ENCODE measurements around the gene BBX. TPM values are rescaled to one million over a fixed set of nuclear protein-coding genes. Genes with fewer than 3 reads are reported as not detected.

The BBX gene
- total RNA-seq, 1 donor from 2014 or later, result 41.3 TPM

DNA sequence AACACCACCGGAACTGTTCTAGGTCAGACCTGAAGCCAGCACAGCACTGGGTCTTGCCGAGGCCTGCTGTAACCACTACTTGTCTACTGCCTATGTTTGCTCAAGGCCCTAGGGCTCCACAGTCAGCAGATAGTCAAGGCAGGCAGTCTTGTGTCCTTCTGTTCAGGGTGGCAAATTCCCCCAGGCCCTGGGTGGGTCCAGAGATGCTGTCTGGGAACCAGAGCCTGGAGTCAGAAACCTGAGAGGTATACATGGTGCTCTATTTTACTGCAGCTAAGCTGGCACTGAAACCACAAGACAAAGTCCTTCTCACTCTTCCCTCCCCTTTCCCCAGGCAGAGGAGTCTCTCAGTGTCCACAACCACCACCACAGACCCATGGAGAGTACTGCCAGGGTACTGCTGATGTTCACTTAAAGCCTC lies 89.9 kb downstream of the BBX start:
- peaks cover 3% of the 10 kb centered on the region for H3K4me1 ChIP-seq
- intact Hi-C loops (cut with micrococcal nuclease), result no loop called here
- TF ChIP-seq, protein P1, sequence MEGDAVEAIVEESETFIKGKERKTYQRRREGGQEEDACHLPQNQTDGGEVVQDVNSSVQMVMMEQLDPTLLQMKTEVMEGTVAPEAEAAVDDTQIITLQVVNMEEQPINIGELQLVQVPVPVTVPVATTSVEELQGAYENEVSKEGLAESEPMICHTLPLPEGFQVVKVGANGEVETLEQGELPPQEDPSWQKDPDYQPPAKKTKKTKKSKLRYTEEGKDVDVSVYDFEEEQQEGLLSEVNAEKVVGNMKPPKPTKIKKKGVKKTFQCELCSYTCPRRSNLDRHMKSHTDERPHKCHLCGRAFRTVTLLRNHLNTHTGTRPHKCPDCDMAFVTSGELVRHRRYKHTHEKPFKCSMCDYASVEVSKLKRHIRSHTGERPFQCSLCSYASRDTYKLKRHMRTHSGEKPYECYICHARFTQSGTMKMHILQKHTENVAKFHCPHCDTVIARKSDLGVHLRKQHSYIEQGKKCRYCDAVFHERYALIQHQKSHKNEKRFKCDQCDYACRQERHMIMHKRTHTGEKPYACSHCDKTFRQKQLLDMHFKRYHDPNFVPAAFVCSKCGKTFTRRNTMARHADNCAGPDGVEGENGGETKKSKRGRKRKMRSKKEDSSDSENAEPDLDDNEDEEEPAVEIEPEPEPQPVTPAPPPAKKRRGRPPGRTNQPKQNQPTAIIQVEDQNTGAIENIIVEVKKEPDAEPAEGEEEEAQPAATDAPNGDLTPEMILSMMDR (IDR thresholded peaks at IDR 0.05; ENCODE audit: borderline replicate concordance), result no peak
- no peaks in the 10 kb centered on the region for H3K27me3 ChIP-seq (ENCODE audit: low read depth)
- DNase-seq, result no peak
- H3K36me3 ChIP-seq, result no peaks in the 10 kb centered on the region
- H3K9me3 ChIP-seq (replicated peaks), result peaks cover 33% of the 10 kb centered on the region
- no peak overlapping the region for H3K4me3 ChIP-seq
- no peak overlapping the region for H3K27ac ChIP-seq (replicated peaks)

DNA sequence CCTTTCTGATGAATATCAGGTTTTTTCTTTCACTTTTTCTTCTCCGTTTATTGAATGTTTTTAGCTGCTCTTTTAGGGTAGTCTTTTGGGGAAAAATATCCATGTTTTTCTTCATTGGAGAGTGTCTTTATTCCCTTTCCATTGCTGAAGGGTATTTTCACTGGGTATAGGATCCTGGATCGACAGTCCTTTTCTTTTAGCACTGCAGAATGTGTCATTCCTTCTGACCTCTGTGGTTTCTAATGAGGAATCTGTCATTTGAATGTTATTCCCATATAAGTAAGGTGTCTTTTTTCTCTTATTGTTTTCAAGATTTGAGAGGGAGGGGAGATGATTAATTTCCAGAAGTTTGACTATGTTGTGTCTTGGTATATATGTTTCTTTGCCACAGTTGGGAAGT lies 96.8 kb downstream of the BBX start:
- intact Hi-C loops (cut with micrococcal nuclease), result no loop called here
- no peak overlapping the region for H3K4me3 ChIP-seq
- DNase-seq, result no peak
- no peaks in the 10 kb centered on the region for H3K9me3 ChIP-seq (replicated peaks)
- H3K27ac ChIP-seq (replicated peaks), result no peak overlapping the region
- H3K27me3 ChIP-seq (ENCODE audit: low read depth), result no peaks in the 10 kb centered on the region
- H3K4me1 ChIP-seq, result peaks cover 26% of the 10 kb centered on the region
- TF ChIP-seq, protein P1 (IDR thresholded peaks at IDR 0.05; ENCODE audit: borderline replicate concordance), result no peak
- no peaks in the 10 kb centered on the region for H3K36me3 ChIP-seq

DNA sequence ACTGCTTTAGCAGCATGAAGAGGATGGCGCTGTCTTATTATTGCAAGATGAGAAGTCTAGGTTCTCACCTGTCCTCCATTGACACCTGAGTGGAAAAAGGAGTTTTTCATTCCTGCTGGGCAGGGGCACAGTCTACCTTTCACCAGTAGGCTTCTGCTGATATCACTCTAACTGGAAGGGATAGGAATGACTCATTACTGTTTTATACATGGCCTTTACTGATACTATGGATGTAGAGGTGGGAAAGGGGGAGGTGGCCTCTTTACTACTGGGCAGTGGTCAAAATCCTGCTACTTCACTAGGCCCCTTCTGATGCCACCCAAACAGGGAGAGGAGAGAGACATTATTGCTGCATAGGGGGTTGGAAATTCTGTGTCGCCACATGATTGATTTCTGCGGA lies 97.8 kb downstream of the BBX start:
- H3K36me3 ChIP-seq, result no peaks in the 10 kb centered on the region
- DNase-seq, result no peak
- no peaks in the 10 kb centered on the region for H3K9me3 ChIP-seq (replicated peaks)
- no peak overlapping the region for H3K4me3 ChIP-seq
- intact Hi-C loops (cut with micrococcal nuclease), result no loop called here
- TF ChIP-seq, protein P1 (IDR thresholded peaks at IDR 0.05; ENCODE audit: borderline replicate concordance), result no peak
- peaks cover 26% of the 10 kb centered on the region for H3K4me1 ChIP-seq
- no peaks in the 10 kb centered on the region for H3K27me3 ChIP-seq (ENCODE audit: low read depth)
- H3K27ac ChIP-seq (replicated peaks), result no peak overlapping the region

DNA sequence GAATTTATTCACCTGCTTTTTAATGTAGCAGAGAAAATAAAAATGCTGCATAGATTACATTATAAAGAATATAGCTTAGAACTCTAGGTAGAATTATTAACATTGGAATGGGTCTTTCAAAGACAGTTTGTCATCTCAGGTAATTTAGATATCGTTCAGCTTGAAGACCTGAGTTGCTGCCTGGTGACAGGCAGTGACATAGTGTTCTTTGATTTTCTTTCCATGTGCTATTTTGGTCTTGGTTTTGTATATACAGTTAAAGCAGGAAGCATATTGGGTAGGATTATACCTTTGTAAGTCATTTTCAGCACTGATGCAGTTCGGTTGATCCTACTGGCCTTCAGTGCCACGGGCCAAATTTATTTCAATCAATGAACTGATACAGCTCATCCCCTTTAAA lies 98.7 kb downstream of the BBX start:
- TF ChIP-seq, protein P1 (IDR thresholded peaks at IDR 0.05; ENCODE audit: borderline replicate concordance), result no peak
- Histone ChIP-seq H3K27ac (replicated peaks) (no peak overlapping the region), H3K9me3 (replicated peaks) (no peaks in the 10 kb centered on the region), H3K4me1 (peaks cover 26% of the 10 kb centered on the region), H3K4me3 (no peak overlapping the region), H3K27me3 (ENCODE audit: low read depth) (no peaks in the 10 kb centered on the region), H3K36me3 (no peaks in the 10 kb centered on the region)
- DNase-seq, result no peak
- intact Hi-C loops (cut with micrococcal nuclease), result no loop called here

DNA sequence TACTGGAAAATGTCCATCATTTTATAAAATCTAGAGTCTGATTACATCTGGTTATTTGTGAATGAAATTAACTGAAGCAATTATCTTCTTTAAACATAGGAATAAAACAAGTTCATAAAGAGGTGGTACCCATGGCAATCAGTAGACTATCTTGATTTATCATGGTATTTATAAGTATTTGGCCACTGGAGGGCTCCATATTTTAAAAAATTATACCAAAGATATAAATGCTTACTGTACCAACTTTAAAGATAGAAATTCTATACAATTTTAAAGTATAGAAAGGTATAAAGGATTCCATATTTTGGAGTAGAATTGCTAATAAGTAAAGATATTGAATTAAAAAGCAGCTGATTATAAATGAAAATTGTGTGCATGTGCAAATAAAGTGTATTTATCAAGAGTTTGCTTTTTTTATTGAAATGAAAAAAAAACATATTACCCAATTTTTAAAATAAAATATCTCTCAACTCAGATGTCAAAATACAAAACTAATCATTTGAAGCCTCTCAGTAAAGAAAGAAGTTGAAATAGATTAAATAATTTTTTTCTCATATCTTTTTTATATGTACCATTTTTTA lies 105.3 kb downstream of the BBX start:
- intact Hi-C loops (cut with micrococcal nuclease), result no loop called here
- Histone ChIP-seq H3K36me3 (no peaks in the 10 kb centered on the region), H3K27ac (replicated peaks) (no peak overlapping the region), H3K27me3 (ENCODE audit: low read depth) (no peaks in the 10 kb centered on the region), H3K9me3 (replicated peaks) (no peaks in the 10 kb centered on the region), H3K4me1 (peaks cover 33% of the 10 kb centered on the region), H3K4me3 (no peak overlapping the region)
- TF ChIP-seq, protein P1 (IDR thresholded peaks at IDR 0.05; ENCODE audit: borderline replicate concordance), result no peak
- DNase-seq, result no peak

All from left ventricle myocardium inferior (tissue), 1 donor.